Bronchial epithelial cell (primary cell): Measurements from ENCODE around the gene SZRD1. TPM values are rescaled to one million over a fixed set of nuclear protein-coding genes. Genes with fewer than 3 reads are reported as not detected.

Experiments used
- DNase-seq: peaks from one replicate; pipeline ENCODE4 v3.0.0-alpha.2; 2010; ENCODE audit warnings: low read depth
- FAIRE-seq: peaks from 2 replicates; lab custom pipeline; 2011; peaks lifted over from hg19 to GRCh38; lab: Jason Lieb, UNC
- H3K27me3 ChIP-seq: 2 replicates; pipeline ENCODE4 v1.5.1; 2011; ENCODE audit warnings: low read length; ENCODE audit not compliant: control insufficient read depth, insufficient read depth
- H3K36me3 ChIP-seq: 2 replicates; pipeline ENCODE4 v1.5.1; 2011; ENCODE audit warnings: low read length; ENCODE audit not compliant: control insufficient read depth, insufficient read depth
- H3K4me3 ChIP-seq: 2 replicates; pipeline ENCODE4 v1.5.1; 2011; ENCODE audit warnings: mild to moderate bottlenecking, low read depth, low read length, control low read depth
- total RNA-seq: library from RNA; depleted of rRNA; stranded (reverse); fragments of >200 nt; gene quantifications from 2 replicates; pipeline ENCODE4 v1.2.1, GENCODE V29; 2014
- TF ChIP-seq, protein P1 (sequence below): IDR thresholded peaks from 2 replicates; pipeline ENCODE4 v1.5.1; 2011; ENCODE audit warnings: mild to moderate bottlenecking, moderate library complexity, low read length, control low read depth, inconsistent platforms; ENCODE audit not compliant: insufficient read depth, severe bottlenecking

The SZRD1 gene
- total RNA-seq, 1 donor from 2014 or later, result 10.8 TPM

DNA sequence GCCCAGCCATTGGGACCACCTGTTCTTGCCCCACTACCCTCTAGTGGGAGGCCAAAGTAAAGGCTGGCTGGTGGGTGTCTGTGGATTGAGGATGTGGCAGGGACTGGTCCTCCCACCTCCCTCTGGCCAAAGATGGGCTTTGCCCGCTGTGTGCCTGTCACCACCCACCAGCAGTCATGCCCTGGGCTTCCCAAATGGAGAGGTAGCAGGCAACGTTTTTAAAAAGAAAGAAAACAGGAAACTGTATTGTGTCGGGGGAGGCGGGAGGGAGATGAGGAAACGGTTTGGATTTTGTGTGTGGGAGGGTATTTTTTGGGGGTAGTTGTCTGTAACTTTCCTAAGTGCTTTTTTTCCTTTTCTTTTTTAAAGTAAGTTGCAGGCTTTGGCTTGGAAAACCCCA is 30.1 kb downstream of the SZRD1 start:
- H3K27me3 ChIP-seq, result no peaks in the 10 kb centered on the region
- FAIRE-seq (no peak), DNase-seq (no peak)
- peaks cover 18% of the 10 kb centered on the region for H3K36me3 ChIP-seq
- TF ChIP-seq, protein P1, sequence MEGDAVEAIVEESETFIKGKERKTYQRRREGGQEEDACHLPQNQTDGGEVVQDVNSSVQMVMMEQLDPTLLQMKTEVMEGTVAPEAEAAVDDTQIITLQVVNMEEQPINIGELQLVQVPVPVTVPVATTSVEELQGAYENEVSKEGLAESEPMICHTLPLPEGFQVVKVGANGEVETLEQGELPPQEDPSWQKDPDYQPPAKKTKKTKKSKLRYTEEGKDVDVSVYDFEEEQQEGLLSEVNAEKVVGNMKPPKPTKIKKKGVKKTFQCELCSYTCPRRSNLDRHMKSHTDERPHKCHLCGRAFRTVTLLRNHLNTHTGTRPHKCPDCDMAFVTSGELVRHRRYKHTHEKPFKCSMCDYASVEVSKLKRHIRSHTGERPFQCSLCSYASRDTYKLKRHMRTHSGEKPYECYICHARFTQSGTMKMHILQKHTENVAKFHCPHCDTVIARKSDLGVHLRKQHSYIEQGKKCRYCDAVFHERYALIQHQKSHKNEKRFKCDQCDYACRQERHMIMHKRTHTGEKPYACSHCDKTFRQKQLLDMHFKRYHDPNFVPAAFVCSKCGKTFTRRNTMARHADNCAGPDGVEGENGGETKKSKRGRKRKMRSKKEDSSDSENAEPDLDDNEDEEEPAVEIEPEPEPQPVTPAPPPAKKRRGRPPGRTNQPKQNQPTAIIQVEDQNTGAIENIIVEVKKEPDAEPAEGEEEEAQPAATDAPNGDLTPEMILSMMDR, result no peak
- no peak overlapping the region for H3K4me3 ChIP-seq

DNA sequence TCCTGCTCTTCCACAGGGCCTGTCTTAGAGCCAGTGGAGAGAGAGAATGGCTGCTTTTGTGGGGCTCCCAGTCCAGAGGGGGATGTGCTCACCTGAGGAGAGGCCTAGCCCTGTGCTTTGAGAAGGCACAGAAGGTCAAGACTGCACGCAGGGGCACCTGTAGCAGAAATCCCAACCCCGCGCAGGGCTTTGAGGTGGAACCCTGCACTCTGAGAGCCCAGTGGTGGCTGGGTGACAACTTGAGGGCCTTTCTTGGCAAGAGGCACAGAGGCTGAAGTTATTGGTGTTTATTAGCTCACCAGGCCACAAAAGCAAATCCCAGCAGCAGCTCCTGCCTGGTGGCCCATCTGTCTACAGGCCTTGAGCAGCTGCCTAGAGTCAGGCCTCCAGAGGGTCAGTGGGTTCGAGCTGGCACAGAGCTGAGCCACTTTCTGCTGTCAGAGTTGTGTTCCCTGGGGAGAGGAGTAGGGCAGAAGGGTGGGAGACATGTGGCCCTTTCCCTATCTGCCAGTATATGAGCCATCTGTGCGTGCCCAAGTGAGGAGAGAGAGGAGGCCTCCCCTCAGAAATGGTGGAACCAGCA is 31.4 kb downstream of the SZRD1 start:
- FAIRE-seq (no peak), DNase-seq (no peak)
- H3K36me3 ChIP-seq, result peaks cover 17% of the 10 kb centered on the region
- no peak overlapping the region for H3K4me3 ChIP-seq
- H3K27me3 ChIP-seq, result no peaks in the 10 kb centered on the region
- TF ChIP-seq, protein P1, result no peak

DNA sequence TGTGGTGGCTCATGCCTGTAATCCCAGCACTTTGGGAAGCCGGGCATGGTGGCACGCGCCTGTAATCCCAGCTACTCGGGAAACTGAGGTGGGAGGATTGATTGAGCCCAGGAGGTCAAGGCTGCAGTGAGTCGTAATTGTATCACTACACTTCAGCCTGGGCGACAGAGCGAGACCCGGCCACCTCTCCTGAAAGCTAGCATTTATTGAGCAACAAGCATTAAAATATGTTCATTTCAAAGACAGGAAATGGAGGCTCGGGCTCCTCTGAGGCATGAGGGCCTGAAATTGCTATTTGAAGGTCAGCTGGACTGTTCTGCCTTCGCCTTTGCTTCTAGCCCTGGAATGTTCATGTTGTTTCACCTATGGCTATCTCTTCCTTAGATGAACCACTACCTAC is 35.7 kb downstream of the SZRD1 start:
- TF ChIP-seq, protein P1, result no peak
- no peak for FAIRE-seq
- Histone ChIP-seq H3K4me3 (no peak overlapping the region), H3K36me3 (peaks cover 7% of the 10 kb centered on the region), H3K27me3 (no peaks in the 10 kb centered on the region)
- peak; percentile 17 for DNase-seq

DNA sequence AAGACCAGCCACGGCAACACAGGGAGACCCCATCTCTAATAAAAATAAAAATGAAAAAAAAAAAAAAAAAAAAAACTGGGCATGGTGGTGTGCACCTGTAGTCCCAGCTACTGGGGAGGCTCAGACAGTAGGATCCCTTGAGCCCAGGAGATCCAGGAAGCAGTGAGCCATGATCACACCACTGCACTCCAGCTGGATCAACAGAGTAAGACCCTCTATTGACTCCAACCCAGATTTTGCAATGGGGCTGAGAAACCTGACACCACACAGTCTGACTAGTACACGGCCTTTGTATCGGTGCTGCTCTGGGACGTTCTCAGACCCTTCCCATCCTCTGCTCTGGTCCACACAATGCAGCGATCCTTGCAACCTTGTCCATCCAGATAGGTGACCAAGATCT is 38.4 kb downstream of the SZRD1 start:
- TF ChIP-seq, protein P1, result no peak
- H3K4me3 ChIP-seq, result no peak overlapping the region
- H3K36me3 ChIP-seq, result no peaks in the 10 kb centered on the region
- FAIRE-seq (no peak), DNase-seq (no peak)
- H3K27me3 ChIP-seq, result no peaks in the 10 kb centered on the region

DNA sequence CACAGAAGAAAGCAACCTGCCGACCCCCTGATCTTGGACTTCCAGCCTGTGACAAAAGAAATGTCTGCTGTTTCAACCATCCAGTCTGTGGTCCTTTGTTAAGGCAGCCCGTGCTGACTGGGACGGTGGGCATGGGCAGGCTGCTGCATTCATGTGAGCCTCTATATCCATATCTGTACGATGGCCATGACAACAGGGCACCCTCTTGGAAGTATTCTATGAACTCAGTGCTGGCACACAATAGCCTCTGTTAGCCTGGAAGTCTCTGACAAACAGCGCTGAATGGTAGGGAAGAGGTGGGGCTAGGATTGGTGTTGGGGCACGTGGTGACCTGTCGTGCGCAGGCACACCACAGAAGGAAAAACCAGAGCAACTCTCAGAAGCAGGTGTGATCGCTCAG is 39.8 kb downstream of the SZRD1 start:
- DNase-seq (no peak), FAIRE-seq (no peak)
- TF ChIP-seq, protein P1, result no peak

More for the DNA sequence above, 39.8 kb downstream of the SZRD1 start:
- Histone ChIP-seq H3K27me3 (no peaks in the 10 kb centered on the region), H3K4me3 (no peak overlapping the region), H3K36me3 (no peaks in the 10 kb centered on the region)
